K562 (cell line): ENCODE data around the gene MAP3K4.

Experiments
- CREB1 ChIP-seq, 2 experiments: sonication (generic) in 1 of 2; formaldehyde crosslinking in 1 of 2; IDR thresholded peaks; 2 replicates each; pipeline versions ENCODE4 v1.6.1 to v1.8.0; 2012 to 2022; ENCODE audit warnings: inconsistent platforms in 1 of 2, mild to moderate bottlenecking in 1 of 2, missing genetic modification reagents in 1 of 2, moderate library complexity in 1 of 2
- FOXM1 ChIP-seq, 2 experiments: fragments of 450-650 bp in 1 of 2; sonication (generic) in 1 of 2; formaldehyde crosslinking in 1 of 2; IDR thresholded peaks; 2 replicates each; pipeline versions ENCODE4 v1.6.1 to v1.9.0; 2017 to 2022; ENCODE audit warnings: low read depth in 2 of 2, mild to moderate bottlenecking in 2 of 2, missing genetic modification reagents in 1 of 2, moderate library complexity in 1 of 2
- IRF2 ChIP-seq: sonication (generic); formaldehyde crosslinking; IDR thresholded peaks from 2 replicates; pipeline ENCODE4 v1.8.1; 2022; ENCODE audit warnings: mild to moderate bottlenecking, missing genetic modification reagents
- KDM2B ChIP-seq: fragments of 250-450 bp; sonication (Bioruptor Pico); IDR thresholded peaks from 2 replicates; pipeline ENCODE4 v1.8.0; 2021; ENCODE audit warnings: mild to moderate bottlenecking, moderate library complexity
- NR2C2 ChIP-seq, 2 experiments: fragments of 200-800 bp in 1 of 2; sonication (Bioruptor generic) in 1 of 2; sonication (generic) in 1 of 2; formaldehyde crosslinking in 1 of 2; IDR thresholded peaks; 2 replicates each; pipeline versions ENCODE4 v1.6.1 to v1.8.0; 2016 to 2022; ENCODE audit warnings: mild to moderate bottlenecking in 1 of 2, missing compliant biosample characterization in 1 of 2, missing genetic modification characterization in 1 of 2, missing genetic modification reagents in 1 of 2
- ZNF232 ChIP-seq: sonication (generic); formaldehyde crosslinking; IDR thresholded peaks from 2 replicates; pipeline ENCODE4 v1.8.0; 2022; ENCODE audit warnings: mild to moderate bottlenecking, missing genetic modification reagents
- ZNF282 ChIP-seq: sonication (generic); formaldehyde crosslinking; IDR thresholded peaks from 2 replicates; pipeline ENCODE4 v1.8.1; 2023; ENCODE audit warnings: missing genetic modification reagents
- TF ChIP-seq, protein P1 (sequence below): sonication (generic); formaldehyde crosslinking; IDR thresholded peaks from 2 replicates; pipeline ENCODE4 v1.9.0; 2022; ENCODE audit warnings: mild to moderate bottlenecking, missing genetic modification reagents

DNA sequence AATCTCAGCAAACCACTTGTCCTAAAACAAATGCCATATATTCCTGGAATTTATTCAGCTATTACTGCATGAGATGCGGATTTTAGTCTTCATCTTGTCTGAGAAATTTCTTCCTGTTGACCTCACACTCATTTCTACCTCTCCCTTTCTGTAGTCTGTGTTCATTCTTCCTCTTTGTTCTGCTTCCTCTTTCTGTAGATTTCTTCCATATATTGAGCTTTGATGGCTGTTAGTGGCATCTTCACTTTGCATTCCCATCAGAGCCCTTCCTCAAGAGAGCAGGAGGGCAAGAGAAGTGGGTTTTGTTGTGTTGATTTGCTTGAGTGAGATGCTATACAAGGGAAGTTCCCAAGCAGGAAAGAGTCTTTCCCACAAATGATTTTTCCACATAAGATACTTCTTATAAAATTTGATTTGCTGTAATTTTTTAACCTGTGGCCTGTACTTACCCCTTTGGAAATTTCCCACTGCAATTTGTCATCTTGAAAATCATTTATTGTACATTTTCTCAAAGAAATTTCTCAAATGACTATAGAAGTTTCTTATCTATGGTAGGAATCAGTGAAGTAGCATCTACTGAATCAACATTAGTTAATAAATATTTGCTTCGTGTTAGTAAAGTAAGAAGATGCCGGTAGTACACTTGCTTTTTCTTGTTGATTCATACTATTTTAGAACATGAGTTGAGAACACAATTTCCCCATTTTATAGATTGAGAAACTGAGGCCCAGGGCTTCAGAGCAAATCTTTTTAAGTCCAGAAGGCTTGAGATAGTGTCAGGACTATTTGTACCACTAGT is 43.8 kb downstream of the MAP3K4 start:
- no peak for TF ChIP-seq NR2C2 (CRISPR knock-in tag; IDR thresholded peaks at IDR 0.05)
- no peak for TF ChIP-seq NR2C2 (tag; IDR thresholded peaks at IDR 0.05)
- TF ChIP-seq KDM2B (CRISPR knock-in tag), result no peak
- TF ChIP-seq ZNF282 (CRISPR knock-in tag), result no peak
- TF ChIP-seq CREB1 (IDR thresholded peaks at IDR 0.05), result no peak
- TF ChIP-seq CREB1 (CRISPR knock-in tag; IDR thresholded peaks at IDR 0.05), result no peak
- no peak for TF ChIP-seq FOXM1 (IDR thresholded peaks at IDR 0.05; ENCODE audit: low read depth)
- TF ChIP-seq FOXM1 (CRISPR knock-in tag; IDR thresholded peaks at IDR 0.05; ENCODE audit: low read depth), result no peak
- TF ChIP-seq IRF2 (CRISPR knock-in tag), result no peak
- TF ChIP-seq, protein P1, sequence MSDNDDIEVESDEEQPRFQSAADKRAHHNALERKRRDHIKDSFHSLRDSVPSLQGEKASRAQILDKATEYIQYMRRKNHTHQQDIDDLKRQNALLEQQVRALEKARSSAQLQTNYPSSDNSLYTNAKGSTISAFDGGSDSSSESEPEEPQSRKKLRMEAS (CRISPR knock-in tag), result no peak
- no peak for TF ChIP-seq ZNF232 (CRISPR knock-in tag)
